Inflammatory macrophage treated with lipopolysaccharide for 1 hour (primary cell): ENCODE measurements around the gene NECTIN2.

Experiments
- DNase-seq, 2 donors: peaks; one replicate each; pipeline ENCODE4 v3.0.0-alpha.2; 2020 to 2022

The NECTIN2 gene

DNA sequence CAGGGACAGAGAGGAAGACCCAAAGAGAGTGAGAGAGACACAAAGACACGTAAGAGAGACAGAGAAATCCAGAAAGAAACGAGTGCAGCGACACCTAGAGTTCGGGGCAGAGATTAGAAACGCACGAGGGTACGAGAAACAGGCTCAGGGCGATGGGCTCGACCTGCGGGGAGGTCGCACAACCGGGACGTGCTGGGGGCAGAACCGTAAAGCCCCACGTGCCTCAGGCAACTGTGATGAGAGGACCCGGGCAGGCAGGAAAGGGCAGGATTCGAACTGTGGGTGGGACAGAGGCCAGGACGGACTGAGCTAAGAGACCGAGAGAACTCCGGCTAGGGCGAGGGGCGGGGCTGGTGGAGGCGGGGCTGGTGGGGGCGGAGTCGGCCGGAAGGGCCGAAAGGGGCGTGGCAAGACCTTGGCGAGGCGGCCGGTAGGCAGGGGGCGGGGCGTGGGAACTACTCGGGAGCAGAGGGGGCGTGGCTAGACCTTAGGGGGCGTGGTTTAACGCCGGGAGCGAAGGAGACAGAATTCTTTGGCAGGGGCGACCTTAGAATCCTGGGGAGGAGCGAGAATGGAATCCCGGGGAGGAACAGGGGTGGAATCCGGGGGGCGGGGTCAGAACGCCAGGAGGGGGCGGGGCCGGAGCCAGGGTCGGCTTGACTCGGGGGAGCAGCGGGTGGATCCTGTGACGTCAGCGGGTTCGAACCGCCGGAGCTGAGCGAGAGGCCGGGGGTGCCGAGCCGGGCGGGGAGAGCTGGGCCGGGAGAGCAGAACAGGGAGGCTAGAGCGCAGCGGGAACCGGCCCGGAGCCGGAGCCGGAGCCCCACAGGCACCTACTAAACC, at the start of gene NECTIN2:
TSS of gene NECTIN2 (plus strand) at position 686 of the 843 bp plus-strand sequence. CDS start 229 bp downstream, outside the sequence.
- peak; percentile 95 to 100 for DNase-seq

DNA sequence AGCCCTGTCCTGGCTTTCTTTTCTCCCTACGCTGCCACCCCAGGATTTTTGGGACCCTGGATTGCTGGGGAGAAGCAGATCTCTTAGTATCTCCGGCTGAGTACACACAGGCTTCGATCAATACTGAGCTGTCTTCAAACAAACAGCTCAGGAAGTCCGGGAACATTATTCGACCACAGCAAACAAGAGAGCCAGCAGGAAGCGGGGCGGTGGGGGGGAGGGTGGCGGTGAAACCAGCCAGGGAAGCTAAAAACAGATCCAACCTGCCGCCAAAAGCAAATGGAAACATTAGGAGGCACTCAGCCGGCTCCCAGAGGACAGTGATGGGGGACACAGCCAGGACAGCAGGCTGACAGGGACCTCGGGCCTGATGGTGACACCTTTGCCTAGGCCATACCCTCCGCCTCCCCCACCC, 49.4 kb upstream of the NECTIN2 start:
- DNase-seq = no peak

DNA sequence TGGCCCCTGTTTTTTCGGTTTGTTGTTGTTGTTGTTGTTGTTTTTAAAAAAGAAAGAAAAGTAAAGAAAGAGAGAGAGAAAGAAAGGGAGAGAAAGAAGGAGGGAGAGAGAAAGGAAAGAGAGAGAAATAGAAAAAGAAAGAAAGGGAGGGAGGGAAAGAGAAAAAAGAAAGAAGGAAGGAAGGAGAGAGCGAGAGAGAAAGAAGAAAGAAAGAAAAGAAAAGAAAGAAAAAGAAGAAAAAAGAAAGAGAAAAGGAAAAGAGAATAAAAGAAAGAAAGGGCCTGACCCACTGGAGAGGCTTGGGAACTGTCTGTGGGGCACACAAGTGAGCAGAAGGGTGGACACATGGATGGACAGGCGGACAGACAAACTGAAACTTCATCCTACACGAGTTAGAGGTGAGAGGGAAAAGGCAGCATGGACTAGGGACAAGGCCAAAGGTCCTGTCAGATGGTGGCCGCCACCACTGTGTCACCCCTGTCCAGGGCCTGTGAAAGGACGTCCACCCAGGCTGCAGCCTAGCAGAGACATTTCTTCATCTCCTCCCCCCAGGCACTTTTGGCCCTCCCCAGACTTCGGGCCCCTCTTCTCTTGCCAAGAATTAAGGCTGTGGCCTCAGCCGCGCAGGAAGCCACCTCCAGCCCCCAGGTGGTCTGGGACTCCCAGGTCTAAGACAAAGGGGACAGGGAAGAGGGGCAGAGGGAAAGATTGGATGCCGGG, 46.3 kb upstream of the NECTIN2 start:
- no peak for DNase-seq

DNA sequence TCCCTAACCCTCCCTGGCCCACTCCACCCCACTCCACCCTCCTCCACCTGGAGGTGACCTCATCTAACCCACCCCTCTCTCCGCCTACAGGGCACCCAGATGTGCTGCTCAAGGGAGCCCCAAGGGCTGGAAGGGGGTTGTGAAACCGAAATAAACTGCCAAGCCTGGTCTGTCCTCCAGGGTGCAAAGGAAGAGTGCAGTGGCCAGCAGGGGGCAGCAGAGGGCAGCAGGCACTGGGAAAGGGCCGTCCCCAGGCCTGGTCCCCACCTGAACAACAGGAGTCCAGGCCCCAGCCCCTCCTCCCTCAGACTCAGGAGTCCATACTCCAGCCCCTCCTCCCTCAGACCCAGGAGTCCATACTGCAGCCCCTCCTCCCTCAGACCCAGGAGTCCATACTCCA, 45.6 kb upstream of the NECTIN2 start:
- peak; percentile 65 to 94 for DNase-seq

DNA sequence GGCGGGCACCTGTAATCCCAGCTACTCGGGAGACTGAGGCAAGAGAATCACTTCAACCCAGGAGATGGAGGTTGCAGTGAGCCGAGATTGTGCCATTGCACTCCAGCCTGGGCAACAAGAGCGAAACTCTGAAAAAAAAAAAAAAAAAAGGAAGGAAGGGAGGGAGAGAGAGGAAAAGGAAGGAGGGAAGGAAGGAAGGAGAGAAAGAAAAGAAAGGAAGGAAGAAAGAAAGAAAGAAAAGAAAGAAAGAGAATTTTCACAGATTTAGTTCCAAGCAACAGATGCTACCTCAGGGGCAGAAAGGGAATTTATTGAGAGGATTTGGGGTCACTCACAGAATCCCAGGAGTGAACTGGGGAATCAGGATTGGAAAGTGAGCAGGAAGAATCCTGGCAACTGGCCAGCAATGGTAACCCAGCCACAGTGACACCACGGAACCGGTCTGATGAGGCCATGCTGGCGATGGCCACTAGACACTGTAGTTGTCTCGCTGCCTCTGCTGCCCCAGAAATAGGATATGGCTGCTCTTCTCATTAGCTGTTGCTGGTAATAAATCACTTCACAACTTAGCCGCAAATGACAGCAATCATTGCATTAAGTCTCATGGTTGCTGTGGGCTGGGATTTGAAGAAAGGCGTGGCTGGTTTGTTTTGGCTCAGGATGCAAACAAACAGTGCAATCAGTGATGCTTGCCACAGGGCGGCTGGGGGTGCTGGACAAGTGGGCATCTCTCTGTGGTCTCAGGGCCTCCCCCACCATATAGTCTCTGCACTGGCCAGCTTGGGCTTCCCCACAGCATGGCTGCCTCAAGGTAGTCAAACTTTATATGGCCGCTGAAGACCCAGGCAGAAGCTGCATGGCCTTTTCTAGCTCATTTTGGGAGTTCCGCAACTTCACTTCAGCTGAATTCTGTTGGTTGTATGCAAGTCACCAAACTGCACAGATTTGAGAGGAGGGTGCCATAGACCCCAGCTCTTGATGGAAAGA, 42.4 kb upstream of the NECTIN2 start:
- no peak for DNase-seq

DNA sequence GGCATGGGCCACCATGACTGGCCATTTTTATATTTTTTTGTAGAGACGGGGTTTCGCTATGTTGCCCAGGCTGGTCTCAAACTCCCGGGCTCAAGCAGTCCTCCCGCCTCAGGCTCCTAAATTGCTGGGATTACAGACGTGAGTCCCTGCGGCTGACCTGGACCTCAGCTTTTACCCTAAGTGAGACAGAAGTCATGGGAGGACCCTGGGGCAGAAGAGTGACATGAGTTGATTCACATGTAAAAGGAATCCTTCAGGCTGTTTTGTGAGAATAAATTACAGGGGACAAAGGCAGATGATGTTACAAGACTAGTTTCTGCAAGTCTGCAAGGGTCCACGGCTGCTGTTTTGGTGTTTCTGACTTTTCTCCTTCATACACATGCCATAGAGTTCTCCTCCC, 39.8 kb upstream of the NECTIN2 start:
- DNase-seq = no peak

DNA sequence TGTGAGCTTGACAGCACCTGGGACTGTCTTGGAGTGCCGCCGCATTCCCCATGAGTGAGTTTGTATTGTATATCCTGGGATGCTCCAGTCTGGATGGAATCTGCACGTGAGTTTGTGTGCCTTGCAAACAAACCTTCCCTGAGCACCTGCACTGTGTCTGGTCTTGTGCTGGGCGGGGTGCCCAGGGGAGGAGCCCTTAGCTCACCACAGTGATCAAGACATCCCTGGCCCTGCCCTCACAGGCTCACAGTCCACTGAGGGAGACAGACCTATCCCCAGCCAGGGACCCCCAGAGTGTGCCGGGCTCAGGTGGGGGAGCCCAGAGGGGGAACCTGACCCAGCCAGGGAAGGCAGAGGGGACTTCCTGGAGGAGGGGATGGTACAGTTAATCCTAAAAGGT, 38.9 kb upstream of the NECTIN2 start:
- DNase-seq = no peak

DNA sequence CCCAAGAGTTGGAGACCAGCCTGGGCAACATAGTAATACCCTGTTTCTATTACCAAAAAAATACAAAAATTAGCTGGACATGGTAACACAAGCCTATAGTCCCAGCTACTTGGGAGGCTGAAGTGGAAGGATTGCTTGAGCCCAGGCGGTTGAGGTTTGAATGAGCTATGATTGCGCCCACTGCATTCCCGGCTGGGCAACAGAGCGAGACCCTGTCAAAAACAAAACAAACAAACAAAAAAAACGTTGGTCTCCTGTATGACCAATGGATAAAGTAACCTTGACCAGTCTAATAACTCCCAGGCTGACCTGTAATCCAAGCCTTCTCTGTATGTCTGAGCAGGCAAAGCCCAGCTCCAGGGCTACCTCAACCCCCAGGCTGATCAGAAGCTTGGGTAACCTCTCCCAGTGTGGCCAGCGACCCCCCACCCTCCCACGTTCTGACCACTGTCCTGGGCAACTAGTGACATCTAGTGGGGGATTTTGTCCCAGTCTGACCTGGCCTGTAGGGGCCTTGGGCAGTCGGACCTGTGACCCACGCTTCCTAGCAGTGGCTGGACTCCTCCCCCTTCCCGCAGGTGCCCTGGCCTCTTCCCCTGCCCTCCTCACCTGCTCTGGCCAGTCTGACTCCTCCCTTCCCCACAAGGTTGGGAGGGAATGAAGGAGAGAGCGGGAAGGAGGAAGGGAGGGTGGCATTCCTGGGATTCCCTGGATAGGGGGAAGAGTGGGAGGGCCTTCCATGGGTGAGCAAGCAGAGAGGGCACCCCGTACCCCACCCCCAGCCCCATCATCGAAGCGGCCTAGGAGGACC, 38.2 kb upstream of the NECTIN2 start:
- peak in 1 of 2 donors; percentile 22 for DNase-seq

DNA sequence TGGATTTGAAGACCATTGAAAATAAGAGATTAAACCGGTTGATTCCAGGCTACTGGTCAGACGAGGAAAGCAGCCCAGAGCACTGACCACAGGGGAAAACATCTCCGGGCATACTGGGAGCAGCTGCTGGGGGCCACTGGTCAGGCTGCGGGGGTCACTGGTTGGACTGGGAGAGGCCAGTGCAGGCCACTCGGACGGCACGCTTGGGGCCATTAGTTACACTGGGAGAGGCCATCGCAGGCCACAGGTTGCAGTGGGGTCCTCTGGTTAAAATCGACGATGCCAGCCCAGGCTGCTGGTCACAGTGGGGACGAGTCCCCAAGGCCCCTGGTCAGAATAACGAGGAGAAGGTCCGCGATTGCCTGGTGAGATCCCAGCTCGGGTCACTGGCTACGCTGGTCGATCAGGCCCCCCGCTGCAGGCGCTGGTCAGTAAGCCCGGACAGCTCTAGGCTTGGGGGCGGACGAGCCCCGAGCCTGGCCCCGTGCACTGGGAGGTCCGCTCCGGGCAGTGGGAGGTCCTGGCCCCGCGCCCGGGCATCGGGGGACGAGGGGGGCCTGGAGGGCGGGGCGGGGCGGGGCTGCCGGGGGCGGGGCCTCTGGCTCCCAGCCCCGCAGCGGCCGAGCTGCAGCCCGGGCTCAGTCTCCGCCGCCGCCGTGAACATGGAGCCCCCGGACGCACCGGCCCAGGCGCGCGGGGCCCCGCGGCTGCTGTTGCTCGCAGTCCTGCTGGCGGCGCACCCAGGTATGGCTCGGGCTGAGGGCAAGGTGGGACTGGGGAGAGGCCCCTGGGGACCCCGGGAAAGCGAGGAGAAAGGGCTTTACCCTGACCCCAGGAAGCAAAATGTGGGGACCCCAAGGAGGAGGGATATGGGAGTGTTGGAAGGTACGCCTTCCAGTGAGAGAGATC, 37.4 kb upstream of the NECTIN2 start, which contains the start of gene BCAM:
TSS of gene BCAM (plus strand) at position 641 of the 909 bp plus-strand sequence. CDS start at position 663, 22 bp downstream.
- DNase-seq = no peak

DNA sequence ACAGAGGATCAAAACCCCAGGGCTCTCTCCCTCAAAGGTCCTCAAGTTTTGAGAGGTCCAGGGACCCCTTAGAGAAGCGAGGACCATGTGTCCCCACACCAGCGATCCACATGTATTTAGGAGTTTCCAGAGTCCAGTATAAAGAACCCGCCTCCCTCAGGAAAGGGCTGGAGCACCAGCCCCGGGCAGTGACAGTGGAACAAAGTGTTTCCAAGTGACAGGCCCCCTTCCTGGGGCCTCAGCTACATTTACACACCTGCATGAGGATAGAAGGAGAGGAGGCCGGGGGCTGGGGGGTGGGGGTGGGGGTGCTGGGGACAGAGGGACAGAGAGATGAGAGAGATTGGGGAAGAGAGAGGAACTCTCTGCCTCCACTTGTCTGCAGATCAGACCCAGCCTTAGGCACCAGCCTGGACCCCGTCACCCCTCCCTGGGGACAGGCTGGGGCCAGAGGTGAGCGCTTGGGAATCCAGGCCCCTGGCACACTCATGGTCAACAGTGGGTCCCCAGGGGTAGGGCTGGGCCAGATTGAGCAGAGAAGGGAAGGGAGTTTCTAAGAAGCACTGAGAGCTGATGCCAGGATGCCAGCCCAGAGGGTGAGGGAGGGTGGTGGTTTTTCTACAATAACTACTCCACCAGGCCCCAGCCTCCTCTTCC, 36.4 kb upstream of the NECTIN2 start:
- no peak for DNase-seq

DNA sequence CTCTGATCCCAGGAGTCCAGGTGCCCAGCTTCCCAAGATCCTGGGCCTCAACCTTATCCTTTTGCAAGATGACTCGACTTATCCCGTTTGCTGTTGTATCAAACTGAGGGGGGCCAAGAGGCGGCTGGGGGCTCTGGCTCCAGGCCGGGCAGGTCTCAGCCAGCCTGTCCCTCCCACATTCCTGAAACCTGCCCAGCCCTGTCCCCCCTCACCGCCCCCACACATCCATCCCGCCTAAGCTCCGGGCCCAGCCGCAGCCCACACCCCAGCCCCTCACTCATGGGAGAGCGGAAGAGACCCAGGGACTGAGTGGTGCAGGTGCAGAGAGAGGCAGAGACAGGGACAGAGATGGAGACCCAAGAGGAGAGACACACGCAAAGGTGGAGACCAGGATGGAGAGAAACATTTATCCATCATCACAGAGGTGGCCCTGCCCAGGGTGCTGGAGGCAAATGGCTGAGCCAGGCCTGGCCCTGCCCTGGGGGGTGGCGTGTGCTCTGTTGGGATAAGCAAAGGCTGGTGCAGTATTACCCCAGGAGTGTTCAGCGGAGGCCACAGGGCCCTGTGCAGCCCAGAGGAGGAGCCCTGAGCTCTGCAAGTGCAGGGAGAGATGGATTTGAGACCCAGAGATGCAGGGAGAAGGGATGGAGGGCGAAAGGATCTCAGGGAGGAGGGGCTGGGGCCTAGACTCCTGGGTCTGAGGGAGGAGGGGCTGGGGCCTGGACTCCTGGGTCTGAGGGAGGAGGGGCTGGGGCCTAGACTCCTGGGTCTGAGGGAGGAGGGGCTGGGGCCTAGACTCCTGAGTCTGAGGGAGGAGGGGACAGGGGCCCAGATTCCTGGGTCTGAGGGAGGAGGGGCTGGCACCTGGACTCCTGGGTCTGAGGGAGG, 35.6 kb upstream of the NECTIN2 start:
- DNase-seq = no peak

DNA sequence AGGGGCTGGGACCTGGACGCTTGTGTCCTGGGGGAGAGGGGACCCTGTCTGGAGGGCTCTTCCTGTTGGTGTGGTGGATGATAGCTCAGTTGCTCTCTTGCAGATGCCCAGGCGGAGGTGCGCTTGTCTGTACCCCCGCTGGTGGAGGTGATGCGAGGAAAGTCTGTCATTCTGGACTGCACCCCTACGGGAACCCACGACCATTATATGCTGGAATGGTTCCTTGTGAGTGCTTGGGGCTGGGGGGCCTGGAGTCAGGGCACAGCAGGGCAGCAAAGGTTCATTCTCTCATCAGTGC, 35.0 kb upstream of the NECTIN2 start:
- no peak for DNase-seq

DNA sequence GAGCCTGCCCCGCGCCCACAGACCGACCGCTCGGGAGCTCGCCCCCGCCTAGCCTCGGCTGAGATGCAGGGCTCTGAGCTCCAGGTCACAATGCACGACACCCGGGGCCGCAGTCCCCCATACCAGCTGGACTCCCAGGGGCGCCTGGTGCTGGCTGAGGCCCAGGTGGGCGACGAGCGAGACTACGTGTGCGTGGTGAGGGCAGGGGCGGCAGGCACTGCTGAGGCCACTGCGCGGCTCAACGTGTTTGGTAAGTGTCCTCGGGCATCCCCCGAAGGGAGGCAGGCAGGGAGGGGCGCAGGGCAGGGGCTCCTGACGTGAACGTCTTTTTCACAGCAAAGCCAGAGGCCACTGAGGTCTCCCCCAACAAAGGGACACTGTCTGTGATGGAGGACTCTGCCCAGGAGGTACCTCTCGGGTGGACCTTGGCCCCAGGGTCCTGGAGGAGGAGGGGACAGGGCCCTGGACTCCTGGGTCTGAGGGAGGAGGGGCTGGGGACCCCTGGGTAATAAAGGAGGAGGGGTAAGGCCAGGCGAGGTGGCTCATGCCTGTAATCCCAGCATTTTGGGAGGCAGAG, 33.9 kb upstream of the NECTIN2 start:
- no peak for DNase-seq

DNA sequence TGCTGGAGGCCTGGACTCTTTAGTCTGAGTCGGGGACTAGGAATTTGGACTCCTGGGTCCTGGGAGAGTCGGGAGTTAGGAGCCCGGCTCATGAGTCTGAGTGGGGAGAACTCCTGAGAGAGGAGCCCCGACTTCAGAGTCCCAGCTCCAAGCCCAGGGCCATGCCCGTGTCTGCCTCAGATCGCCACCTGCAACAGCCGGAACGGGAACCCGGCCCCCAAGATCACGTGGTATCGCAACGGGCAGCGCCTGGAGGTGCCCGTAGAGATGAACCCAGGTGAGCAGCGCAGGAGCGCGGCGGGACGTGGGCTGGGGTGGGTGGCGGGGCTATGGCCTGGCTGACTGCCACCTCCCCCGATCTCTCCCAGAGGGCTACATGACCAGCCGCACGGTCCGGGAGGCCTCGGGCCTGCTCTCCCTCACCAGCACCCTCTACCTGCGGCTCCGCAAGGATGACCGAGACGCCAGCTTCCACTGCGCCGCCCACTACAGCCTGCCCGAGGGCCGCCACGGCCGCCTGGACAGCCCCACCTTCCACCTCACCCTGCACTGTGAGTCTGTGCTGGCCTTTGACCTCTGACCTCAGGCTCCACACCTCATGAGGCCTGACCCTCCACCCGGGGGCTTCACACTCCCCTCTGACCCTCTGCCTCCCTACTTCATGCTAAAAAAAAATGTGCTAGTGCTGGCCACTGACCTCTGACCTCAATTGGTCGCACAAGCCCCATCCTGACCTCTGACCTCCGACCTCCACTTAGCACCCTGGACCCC, 32.8 kb upstream of the NECTIN2 start:
- DNase-seq = no peak

DNA sequence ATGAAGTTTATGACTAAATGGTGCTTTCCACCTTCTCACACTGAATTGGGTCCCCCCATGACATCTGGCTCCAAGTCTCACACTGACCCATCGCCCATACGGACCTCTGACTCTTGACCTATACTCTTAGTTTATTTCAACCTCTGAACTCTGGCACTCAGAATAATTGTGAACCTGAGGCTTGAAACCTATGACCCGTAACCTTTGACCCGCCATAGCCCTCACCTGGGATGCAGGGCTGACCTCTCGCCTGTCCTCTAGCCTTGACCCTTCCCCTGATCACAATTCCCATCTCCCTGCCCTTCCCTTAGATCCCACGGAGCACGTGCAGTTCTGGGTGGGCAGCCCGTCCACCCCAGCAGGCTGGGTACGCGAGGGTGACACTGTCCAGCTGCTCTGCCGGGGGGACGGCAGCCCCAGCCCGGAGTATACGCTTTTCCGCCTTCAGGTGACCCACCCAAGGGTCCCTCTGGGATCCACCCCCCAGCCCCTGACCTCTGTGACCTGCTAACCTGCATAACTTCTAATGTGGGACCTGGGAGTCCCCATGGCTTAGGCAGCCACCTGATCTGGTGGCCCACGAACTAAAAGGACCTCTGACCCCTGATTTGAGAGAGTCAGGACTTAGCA, 32.1 kb upstream of the NECTIN2 start:
- no peak for DNase-seq

DNA sequence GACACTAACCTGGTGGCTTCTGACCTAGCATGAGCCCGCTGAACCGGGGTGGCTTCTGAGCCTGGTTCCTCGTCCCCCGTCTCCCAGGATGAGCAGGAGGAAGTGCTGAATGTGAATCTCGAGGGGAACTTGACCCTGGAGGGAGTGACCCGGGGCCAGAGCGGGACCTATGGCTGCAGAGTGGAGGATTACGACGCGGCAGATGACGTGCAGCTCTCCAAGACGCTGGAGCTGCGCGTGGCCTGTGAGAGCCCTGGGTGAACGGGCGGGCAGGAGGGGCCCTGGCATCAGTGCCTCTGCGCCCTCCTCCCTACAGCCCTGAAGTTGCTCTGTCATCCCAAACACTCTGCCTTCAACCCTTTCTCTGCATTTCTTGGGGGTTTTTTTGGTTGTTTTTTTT, 31.6 kb upstream of the NECTIN2 start:
- DNase-seq = no peak

DNA sequence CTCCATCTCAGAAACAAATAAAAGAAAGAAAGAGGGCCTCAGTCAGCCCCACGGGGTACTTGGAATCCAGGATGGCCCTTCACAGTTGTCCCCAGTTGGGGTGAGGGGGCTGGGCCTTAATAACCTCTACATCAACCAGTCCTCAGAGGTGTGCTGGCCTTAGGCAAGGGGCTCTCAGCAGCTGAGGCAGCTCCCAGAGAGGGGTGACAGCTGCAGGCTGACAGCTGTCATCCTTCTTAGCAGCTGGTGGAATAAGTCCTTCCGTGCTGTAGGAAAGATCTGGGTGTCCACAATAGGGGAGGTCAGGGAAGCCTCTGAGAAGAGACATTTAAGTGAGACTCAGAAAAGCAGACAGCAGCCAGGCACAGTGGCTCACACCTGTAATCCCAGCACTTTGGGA, 29.8 kb upstream of the NECTIN2 start:
- DNase-seq = no peak
